ENCODE data around the gene ZP2. TPM values are rescaled to one million over a fixed set of nuclear protein-coding genes. Genes with fewer than 3 reads are reported as not detected.
"Not testable (repeated sequence)": the region's sequence is repeated elsewhere in the genome, so short reads cannot be mapped to it uniquely, and the experiment has no call there.

Gene ZP2
- total RNA-seq, 2 experiments from 2014 or later = not detected

- Mint-ChIP-seq H3K36me3 (no peaks in the 10 kb centered on the region), H3K4me1 (no peaks in the 10 kb centered on the region), H3K9me3 (no peaks in the 10 kb centered on the region), H3K27ac (no peak overlapping the region), H3K27me3 (peaks cover 27% of the 10 kb centered on the region), H3K4me3 (no peak overlapping the region)
- ATAC-seq (ENCODE audit: low read depth) = no peak
- POLR2A ChIA-PET = no interaction called here
- no peak for DNase-seq
These were observed 8.1 kb downstream of the ZP2 start for GRCh38 chr16:21203155-21203797.

DNA sequence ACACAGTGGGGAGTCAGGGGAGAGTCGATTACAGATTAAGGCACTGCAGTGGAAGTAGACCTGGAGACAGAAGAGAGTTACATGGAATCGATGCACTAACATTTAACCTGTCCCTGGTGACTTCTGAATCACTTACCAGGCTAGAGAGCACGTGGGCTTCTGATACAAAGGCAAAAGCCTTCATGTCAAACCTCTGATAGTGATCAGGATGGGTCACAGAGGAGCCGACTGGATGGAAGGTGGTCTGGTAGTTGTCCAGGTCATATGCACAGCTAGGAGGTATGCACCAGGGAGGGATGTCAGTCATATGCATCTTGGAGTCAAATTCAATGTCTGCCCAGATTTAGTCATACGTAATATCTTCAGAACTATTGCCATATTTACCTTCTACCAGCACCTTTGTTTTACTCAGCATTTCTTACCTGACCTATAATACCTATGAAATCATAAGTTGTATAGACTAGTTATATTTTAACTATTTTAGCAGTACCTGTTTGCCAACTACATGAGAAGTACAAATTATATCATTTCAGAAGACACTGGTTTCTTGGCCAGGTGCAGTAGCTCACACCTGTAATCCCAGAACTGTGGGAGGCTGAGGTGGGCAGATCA lies 11.7 kb downstream of the ZP2 start:
- Mint-ChIP-seq H3K4me3 (no peak overlapping the region), H3K4me1 (no peaks in the 10 kb centered on the region), H3K27ac (no peak overlapping the region), H3K36me3 (no peaks in the 10 kb centered on the region), H3K27me3 (peaks cover 37% of the 10 kb centered on the region), H3K9me3 (no peaks in the 10 kb centered on the region)
- POLR2A ChIA-PET = no interaction called here
- DNase-seq (no peak), ATAC-seq (ENCODE audit: low read depth) (no peak)

- Mint-ChIP-seq H3K27ac (no peak overlapping the region), H3K4me1 (no peaks in the 10 kb centered on the region), H3K4me3 (no peak overlapping the region), H3K27me3 (peaks cover 42% of the 10 kb centered on the region), H3K36me3 (no peaks in the 10 kb centered on the region), H3K9me3 (no peaks in the 10 kb centered on the region)
- POLR2A ChIA-PET = no interaction called here
- no peak for DNase-seq
- no peak for ATAC-seq (ENCODE audit: low read depth)
These were observed 13.8 kb downstream of the ZP2 start for GRCh38 chr16:21197621-21198020.

GRCh38 chr16:21197112-21197511 lies 14.3 kb downstream of the ZP2 start:
- Mint-ChIP-seq H3K27ac (no peak overlapping the region), H3K27me3 (peaks cover 42% of the 10 kb centered on the region), H3K9me3 (no peaks in the 10 kb centered on the region), H3K36me3 (no peaks in the 10 kb centered on the region), H3K4me1 (no peaks in the 10 kb centered on the region), H3K4me3 (no peak overlapping the region)
- POLR2A ChIA-PET = no interaction called here
- ATAC-seq (ENCODE audit: low read depth) (no peak), DNase-seq (no peak)

- H3K27me3 Mint-ChIP-seq = peaks cover 31% of the 10 kb centered on the region
- POLR2A ChIA-PET; H3K27ac Mint-ChIP-seq; H3K4me3 Mint-ChIP-seq; DNase-seq; H3K36me3 Mint-ChIP-seq; H3K9me3 Mint-ChIP-seq; ATAC-seq (ENCODE audit: low read depth); H3K4me1 Mint-ChIP-seq: not testable (repeated sequence)
These were observed 16.0 kb downstream of the ZP2 start for GRCh38 chr16:21195330-21195729.

GRCh38 chr16:21194771-21195301 lies 16.5 kb downstream of the ZP2 start:
- POLR2A ChIA-PET = no interaction called here
- Mint-ChIP-seq H3K9me3 (no peaks in the 10 kb centered on the region), H3K4me3 (no peak overlapping the region), H3K4me1 (no peaks in the 10 kb centered on the region), H3K36me3 (no peaks in the 10 kb centered on the region), H3K27me3 (peaks cover 31% of the 10 kb centered on the region), H3K27ac (no peak overlapping the region)
- ATAC-seq (ENCODE audit: low read depth) (no peak), DNase-seq (no peak)

GRCh38 chr16:21192991-21193390 lies 18.4 kb downstream of the ZP2 start:
- Mint-ChIP-seq H3K4me1 (no peaks in the 10 kb centered on the region), H3K27ac (no peak overlapping the region), H3K4me3 (no peak overlapping the region), H3K9me3 (no peaks in the 10 kb centered on the region), H3K36me3 (no peaks in the 10 kb centered on the region), H3K27me3 (peaks cover 23% of the 10 kb centered on the region)
- DNase-seq (no peak), ATAC-seq (ENCODE audit: low read depth) (no peak)
- POLR2A ChIA-PET = no interaction called here

DNA sequence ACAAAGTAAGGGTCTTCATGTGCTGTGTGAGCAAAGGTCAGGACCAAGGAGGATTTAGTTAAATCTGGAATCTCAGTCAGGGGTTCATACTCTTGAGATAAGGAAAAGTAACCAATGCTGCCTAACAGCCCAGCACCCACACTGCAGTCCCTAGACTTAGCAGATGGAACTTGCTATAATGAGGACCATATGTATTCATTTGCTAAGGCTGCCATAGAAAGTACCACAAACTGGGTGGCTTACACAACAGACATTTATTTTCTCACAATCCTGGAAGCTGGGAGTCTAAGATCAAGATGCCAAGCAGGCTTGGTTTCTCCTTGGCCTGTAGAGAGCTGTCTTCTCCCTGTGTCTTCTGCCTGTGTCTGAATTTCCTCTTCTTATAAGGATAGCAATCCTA lies 20.8 kb downstream of the ZP2 start:
- DNase-seq = no peak
- ATAC-seq (ENCODE audit: low read depth) = no peak
- Mint-ChIP-seq H3K4me1 (no peaks in the 10 kb centered on the region), H3K4me3 (no peak overlapping the region), H3K27me3 (peaks cover 19% of the 10 kb centered on the region), H3K36me3 (no peaks in the 10 kb centered on the region), H3K27ac (no peak overlapping the region), H3K9me3 (no peaks in the 10 kb centered on the region)
- POLR2A ChIA-PET = no interaction called here

- Mint-ChIP-seq H3K4me3 (no peak overlapping the region), H3K9me3 (no peaks in the 10 kb centered on the region), H3K27ac (no peak overlapping the region), H3K27me3 (peaks cover 15% of the 10 kb centered on the region), H3K36me3 (no peaks in the 10 kb centered on the region), H3K4me1 (no peaks in the 10 kb centered on the region)
- POLR2A ChIA-PET = interaction anchor here (0.6 kb wide), 1 partner anchor 11 kb away, joined by 3 read pairs; no protein-coding TSS in a partner anchor
- no peak for ATAC-seq (ENCODE audit: low read depth)
- no peak for DNase-seq
These were observed 21.4 kb downstream of the ZP2 start for GRCh38 chr16:21190013-21190412.

DNA sequence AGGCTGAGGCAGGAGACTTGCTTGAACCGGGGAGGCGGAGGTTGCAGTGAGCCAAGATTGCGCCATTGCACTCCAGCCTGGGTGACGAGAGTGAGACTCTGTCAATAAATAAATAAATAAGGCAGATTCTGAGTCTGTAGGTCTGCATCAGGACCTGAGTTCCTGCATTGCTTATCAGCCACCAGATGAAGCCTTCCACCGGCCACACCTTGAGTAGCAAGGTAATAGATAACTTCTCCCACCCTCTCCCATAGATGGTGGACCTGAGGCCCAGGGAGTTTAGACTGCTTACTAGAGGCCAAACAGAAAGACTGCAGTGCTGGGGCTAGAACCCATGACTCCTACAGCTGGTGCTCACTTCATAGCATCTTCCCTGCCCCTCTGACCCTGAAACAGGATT lies 22.1 kb downstream of the ZP2 start:
- POLR2A ChIA-PET = interaction anchor here (0.6 to 1.2 kb wide), 2 partner anchors 12 to 111 kb away, joined by 3 read pairs; no protein-coding TSS in a partner anchor

DNA sequence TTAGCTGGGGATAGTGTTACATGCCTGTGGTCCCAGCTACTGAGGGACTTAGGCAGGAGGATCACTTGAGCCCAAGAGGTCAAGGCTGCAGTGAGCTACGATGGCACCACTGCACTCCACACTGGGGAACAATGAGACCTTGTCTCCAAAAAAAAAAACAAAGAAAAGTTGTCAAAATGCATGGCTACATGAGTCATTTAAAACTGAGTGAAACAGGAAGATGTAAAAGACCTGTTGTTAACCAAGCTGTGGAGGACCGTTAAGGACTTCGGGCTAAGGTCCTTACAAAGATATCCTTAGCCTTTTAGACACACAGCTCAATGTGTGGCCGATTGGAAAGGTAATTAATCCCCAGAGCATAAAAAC lies 25.1 kb downstream of the ZP2 start:
- Mint-ChIP-seq H3K4me1 (no peaks in the 10 kb centered on the region), H3K4me3 (no peak overlapping the region), H3K27ac (no peak overlapping the region), H3K36me3 (peaks cover 16% of the 10 kb centered on the region), H3K27me3 (peaks cover 3% of the 10 kb centered on the region), H3K9me3 (peaks cover 3% of the 10 kb centered on the region)
- ATAC-seq (ENCODE audit: low read depth) = no peak
- DNase-seq = no peak
- POLR2A ChIA-PET = no interaction called here

More for the DNA sequence above, 22.1 kb downstream of the ZP2 start:
- Mint-ChIP-seq H3K27ac (no peak overlapping the region), H3K4me3 (no peak overlapping the region), H3K27me3 (peaks cover 15% of the 10 kb centered on the region), H3K4me1 (no peaks in the 10 kb centered on the region), H3K36me3 (peaks cover 4% of the 10 kb centered on the region), H3K9me3 (peaks cover 3% of the 10 kb centered on the region)
- DNase-seq = no peak
- no peak for ATAC-seq (ENCODE audit: low read depth)

GRCh38 chr16:21185659-21186325 lies 25.6 kb downstream of the ZP2 start:
- POLR2A ChIA-PET = no interaction called here
- H3K27me3 Mint-ChIP-seq = peaks cover 3% of the 10 kb centered on the region
- H3K9me3 Mint-ChIP-seq = peaks cover 3% of the 10 kb centered on the region
- no peak overlapping the region for H3K4me3 Mint-ChIP-seq
- no peak for ATAC-seq (ENCODE audit: low read depth)
- no peak for DNase-seq
- peaks cover 19% of the 10 kb centered on the region for H3K36me3 Mint-ChIP-seq
- no peak overlapping the region for H3K27ac Mint-ChIP-seq
- H3K4me1 Mint-ChIP-seq = no peaks in the 10 kb centered on the region

- Mint-ChIP-seq H3K9me3 (peaks cover 3% of the 10 kb centered on the region), H3K27ac (no peak overlapping the region), H3K36me3 (peaks cover 23% of the 10 kb centered on the region), H3K4me1 (no peaks in the 10 kb centered on the region), H3K27me3 (peaks cover 3% of the 10 kb centered on the region), H3K4me3 (no peak overlapping the region)
- POLR2A ChIA-PET = no interaction called here
- no peak for ATAC-seq (ENCODE audit: low read depth)
- no peak for DNase-seq
These were observed 26.5 kb downstream of the ZP2 start for GRCh38 chr16:21184834-21185233.

DNA sequence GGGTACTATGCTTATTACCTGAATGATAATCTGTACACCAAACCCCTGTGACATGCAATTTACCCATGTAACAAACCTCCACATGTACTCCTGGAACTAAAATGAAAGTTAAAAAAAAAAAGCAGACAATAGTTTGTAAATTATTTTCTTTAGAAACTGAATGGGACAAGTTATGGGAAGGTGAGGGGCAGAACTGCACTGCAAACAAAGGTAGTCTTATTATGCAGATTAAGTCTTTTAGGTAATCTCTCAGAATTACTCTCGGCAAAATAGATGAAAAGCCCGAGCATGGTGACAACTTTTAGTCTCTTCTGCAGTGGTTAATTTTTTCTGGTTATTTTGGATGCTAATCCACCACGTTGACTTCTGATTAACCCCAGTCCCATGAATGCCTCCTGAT lies 27.4 kb downstream of the ZP2 start:
- POLR2A ChIA-PET = no interaction called here
- H3K27ac Mint-ChIP-seq = no peak overlapping the region

More for the DNA sequence above, 27.4 kb downstream of the ZP2 start:
- Mint-ChIP-seq H3K4me3 (no peak overlapping the region), H3K36me3 (peaks cover 29% of the 10 kb centered on the region), H3K9me3 (peaks cover 3% of the 10 kb centered on the region), H3K27me3 (peaks cover 3% of the 10 kb centered on the region), H3K4me1 (no peaks in the 10 kb centered on the region)
- ATAC-seq (ENCODE audit: low read depth) = no peak
- DNase-seq = no peak
